ENCODE data around the gene METAP2. TPM values are rescaled to one million over a fixed set of nuclear protein-coding genes. Genes with fewer than 3 reads are reported as not detected.
"Not testable (repeated sequence)": the region's sequence is repeated elsewhere in the genome, so short reads cannot be mapped to it uniquely, and the experiment has no call there.

The METAP2 gene
- total and polyA plus RNA-seq, 4 donors: 61.9 to 100.0 (median 79.8) TPM

DNA sequence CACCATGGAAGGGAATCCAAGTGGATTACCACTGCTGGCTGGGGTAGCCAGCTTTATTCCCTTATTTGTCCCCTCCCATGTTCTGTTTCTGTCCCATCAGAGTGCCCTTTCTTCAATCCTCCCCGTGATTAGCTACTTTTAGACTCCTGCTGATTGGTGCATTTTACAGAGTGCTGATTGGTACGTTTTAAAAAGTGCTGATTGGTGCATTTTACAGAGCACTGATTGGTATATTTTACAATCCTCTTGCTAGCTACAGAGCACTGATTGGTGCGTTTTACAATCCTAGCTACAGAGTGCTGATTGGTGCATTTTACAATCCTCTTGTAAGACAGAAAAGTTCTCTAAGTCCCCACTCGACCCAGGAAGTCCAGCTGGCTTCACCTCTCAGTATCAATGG is 28.9 kb upstream of the METAP2 start:
- not testable (repeated sequence) for H3K27ac ChIP-seq (ENCODE audit: low read depth, low read length); H3K27me3 ChIP-seq (ENCODE audit: control insufficient read depth, insufficient read depth, low read length)
- 86% methylated on average over 1 of the region's 4 CpGs for WGBS (ENCODE audit: insufficient coverage)

GRCh38 chr12:95445884-95446505 is 28.0 kb upstream of the METAP2 start:
- H3K9me3 ChIP-seq (ENCODE audit: control insufficient read depth, insufficient read depth, low read length): no peaks in the 10 kb centered on the region
- no peaks in the 10 kb centered on the region for H3K27me3 ChIP-seq (ENCODE audit: control insufficient read depth, insufficient read depth, low read length)
- H3K4me3 ChIP-seq (ENCODE audit: low read depth, low read length): peak overlapping the region; percentile 4
- no peaks in the 10 kb centered on the region for H3K4me1 ChIP-seq (ENCODE audit: control insufficient read depth, insufficient read depth, low read length)
- no peaks in the 10 kb centered on the region for H3K36me3 ChIP-seq (ENCODE audit: control insufficient read depth, insufficient read depth, low read length)
- H3K27ac ChIP-seq (ENCODE audit: low read depth, low read length): no peak overlapping the region
- no peak for DNase-seq (ENCODE audit: low read depth in 4 of 6, low spot score in 6 of 6)
- whole genome bisulfite sequencing (ENCODE audit: insufficient coverage): 68% methylated on average over 5 of the region's 8 CpGs

More for the DNA sequence above, 28.9 kb upstream of the METAP2 start:
- not testable (repeated sequence) for DNase-seq (ENCODE audit: low read depth in 4 of 6, low spot score in 6 of 6); H3K9me3 ChIP-seq (ENCODE audit: control insufficient read depth, insufficient read depth, low read length); H3K4me3 ChIP-seq (ENCODE audit: low read depth, low read length); H3K36me3 ChIP-seq (ENCODE audit: control insufficient read depth, insufficient read depth, low read length); H3K4me1 ChIP-seq (ENCODE audit: control insufficient read depth, insufficient read depth, low read length)

GRCh38 chr12:95446506-95446900 is 27.4 kb upstream of the METAP2 start:
- Histone ChIP-seq H3K27me3 (ENCODE audit: control insufficient read depth, insufficient read depth, low read length) (no peaks in the 10 kb centered on the region), H3K36me3 (ENCODE audit: control insufficient read depth, insufficient read depth, low read length) (no peaks in the 10 kb centered on the region), H3K4me3 (ENCODE audit: low read depth, low read length) (peak overlapping the region; percentile 4), H3K4me1 (ENCODE audit: control insufficient read depth, insufficient read depth, low read length) (no peaks in the 10 kb centered on the region), H3K27ac (ENCODE audit: low read depth, low read length) (no peak overlapping the region), H3K9me3 (ENCODE audit: control insufficient read depth, insufficient read depth, low read length) (no peaks in the 10 kb centered on the region)
- 11% methylated on average over 22 of the region's 22 CpGs for WGBS (ENCODE audit: insufficient coverage)
- DNase-seq (ENCODE audit: low read depth in 4 of 6, low spot score in 6 of 6): peak in 3 of 6 donors; percentile 4 to 76 (median 48)

- not testable (repeated sequence) for H3K27me3 ChIP-seq (ENCODE audit: control insufficient read depth, insufficient read depth, low read length); H3K4me3 ChIP-seq (ENCODE audit: low read depth, low read length); H3K4me1 ChIP-seq (ENCODE audit: control insufficient read depth, insufficient read depth, low read length); H3K27ac ChIP-seq (ENCODE audit: low read depth, low read length); H3K36me3 ChIP-seq (ENCODE audit: control insufficient read depth, insufficient read depth, low read length); DNase-seq (ENCODE audit: low read depth in 4 of 6, low spot score in 6 of 6); H3K9me3 ChIP-seq (ENCODE audit: control insufficient read depth, insufficient read depth, low read length)
- WGBS (ENCODE audit: insufficient coverage): 100% methylated on average over 1 of the region's 1 CpG
Observed at GRCh38 chr12:95449656-95450055, 24.3 kb upstream of the METAP2 start.

DNA sequence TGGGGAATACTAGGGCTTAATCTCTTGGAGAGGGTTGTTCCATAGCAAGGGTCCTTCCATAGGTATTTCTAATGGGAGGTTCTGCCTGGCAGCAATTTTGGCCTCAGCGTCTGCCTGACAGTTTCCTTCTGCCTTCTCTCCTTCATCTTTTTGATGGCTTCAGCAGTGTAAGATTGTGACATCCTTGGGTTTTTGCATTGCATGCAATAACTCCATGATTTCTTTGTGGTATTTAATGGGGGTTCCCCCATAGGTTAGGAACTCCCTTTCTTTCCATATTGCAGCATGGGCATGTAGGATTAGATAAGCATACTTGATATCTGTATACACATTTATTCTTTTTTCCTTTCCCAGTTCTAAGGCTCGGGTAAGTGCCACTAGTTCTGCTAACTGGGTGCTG is 21.5 kb upstream of the METAP2 start:
- WGBS (ENCODE audit: insufficient coverage): no CpG with 5 or more reads among the region's 2 CpGs

DNA sequence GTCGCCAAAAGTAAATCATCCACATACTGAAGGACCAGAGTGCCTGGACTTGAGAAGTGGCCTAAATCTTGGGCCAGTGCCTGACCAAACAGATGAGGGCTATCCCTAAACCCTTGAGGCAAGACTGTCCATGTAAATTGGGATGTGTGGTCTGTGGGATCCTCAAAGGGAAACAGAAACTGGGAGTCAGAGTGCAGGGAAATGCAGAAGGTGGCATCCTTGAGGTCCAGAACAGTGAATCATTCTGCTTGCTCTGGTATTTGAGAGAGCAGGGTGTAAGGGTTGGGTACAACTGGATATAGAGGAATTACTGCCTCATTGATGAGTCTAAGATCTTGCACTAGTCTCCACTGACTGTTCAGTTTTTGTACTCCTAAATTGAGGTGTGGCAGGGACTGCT is 20.1 kb upstream of the METAP2 start:
- not testable (repeated sequence) for H3K4me1 ChIP-seq (ENCODE audit: control insufficient read depth, insufficient read depth, low read length); H3K4me3 ChIP-seq (ENCODE audit: low read depth, low read length); DNase-seq (ENCODE audit: low read depth in 4 of 6, low spot score in 6 of 6); H3K27ac ChIP-seq (ENCODE audit: low read depth, low read length); H3K27me3 ChIP-seq (ENCODE audit: control insufficient read depth, insufficient read depth, low read length); H3K36me3 ChIP-seq (ENCODE audit: control insufficient read depth, insufficient read depth, low read length); H3K9me3 ChIP-seq (ENCODE audit: control insufficient read depth, insufficient read depth, low read length)
- no CpG with 5 or more reads among the region's 1 CpG for WGBS (ENCODE audit: insufficient coverage)

More for the DNA sequence above, 21.5 kb upstream of the METAP2 start:
- H3K4me3 ChIP-seq (ENCODE audit: low read depth, low read length); H3K36me3 ChIP-seq (ENCODE audit: control insufficient read depth, insufficient read depth, low read length); H3K27ac ChIP-seq (ENCODE audit: low read depth, low read length); H3K27me3 ChIP-seq (ENCODE audit: control insufficient read depth, insufficient read depth, low read length); H3K9me3 ChIP-seq (ENCODE audit: control insufficient read depth, insufficient read depth, low read length); H3K4me1 ChIP-seq (ENCODE audit: control insufficient read depth, insufficient read depth, low read length); DNase-seq (ENCODE audit: low read depth in 4 of 6, low spot score in 6 of 6): not testable (repeated sequence)

DNA sequence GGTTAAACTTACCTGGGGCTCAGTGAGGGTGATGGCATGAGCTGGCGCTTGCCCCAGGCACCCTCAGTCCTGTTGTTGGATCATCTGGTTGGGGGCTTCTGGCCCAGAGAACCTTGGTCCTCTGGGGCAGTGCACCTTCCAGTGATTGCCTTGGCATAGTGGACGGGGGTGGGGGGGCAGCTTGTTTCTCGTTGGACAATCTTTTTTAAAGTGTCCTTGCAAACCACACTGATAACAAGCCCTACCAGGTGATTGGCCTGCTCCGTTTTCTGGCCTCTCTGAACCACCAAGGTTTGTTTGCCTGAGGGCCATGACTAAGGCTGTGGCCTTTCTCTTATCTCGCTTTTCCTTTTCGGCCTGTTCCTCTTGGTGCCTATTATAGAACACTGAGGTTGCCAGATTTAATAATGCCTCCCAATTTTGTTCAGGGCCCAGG is 19.2 kb upstream of the METAP2 start:
- H3K4me1 ChIP-seq (ENCODE audit: control insufficient read depth, insufficient read depth, low read length); H3K4me3 ChIP-seq (ENCODE audit: low read depth, low read length); H3K36me3 ChIP-seq (ENCODE audit: control insufficient read depth, insufficient read depth, low read length); H3K9me3 ChIP-seq (ENCODE audit: control insufficient read depth, insufficient read depth, low read length); DNase-seq (ENCODE audit: low read depth in 4 of 6, low spot score in 6 of 6); H3K27me3 ChIP-seq (ENCODE audit: control insufficient read depth, insufficient read depth, low read length); H3K27ac ChIP-seq (ENCODE audit: low read depth, low read length): not testable (repeated sequence)
- WGBS (ENCODE audit: insufficient coverage): 90% methylated on average over 4 of the region's 6 CpGs

GRCh38 chr12:95457605-95458004 is 16.3 kb upstream of the METAP2 start:
- WGBS (ENCODE audit: insufficient coverage): 79% methylated on average over 8 of the region's 8 CpGs
- H3K4me1 ChIP-seq (ENCODE audit: control insufficient read depth, insufficient read depth, low read length); DNase-seq (ENCODE audit: low read depth in 4 of 6, low spot score in 6 of 6); H3K27ac ChIP-seq (ENCODE audit: low read depth, low read length); H3K9me3 ChIP-seq (ENCODE audit: control insufficient read depth, insufficient read depth, low read length); H3K27me3 ChIP-seq (ENCODE audit: control insufficient read depth, insufficient read depth, low read length); H3K36me3 ChIP-seq (ENCODE audit: control insufficient read depth, insufficient read depth, low read length); H3K4me3 ChIP-seq (ENCODE audit: low read depth, low read length): not testable (repeated sequence)

- no peak for DNase-seq (ENCODE audit: low read depth in 4 of 6, low spot score in 6 of 6)
- Histone ChIP-seq H3K9me3 (ENCODE audit: control insufficient read depth, insufficient read depth, low read length) (peaks cover 6% of the 10 kb centered on the region), H3K27me3 (ENCODE audit: control insufficient read depth, insufficient read depth, low read length) (no peaks in the 10 kb centered on the region), H3K4me3 (ENCODE audit: low read depth, low read length) (no peak overlapping the region), H3K27ac (ENCODE audit: low read depth, low read length) (no peak overlapping the region), H3K36me3 (ENCODE audit: control insufficient read depth, insufficient read depth, low read length) (no peaks in the 10 kb centered on the region), H3K4me1 (ENCODE audit: control insufficient read depth, insufficient read depth, low read length) (no peaks in the 10 kb centered on the region)
- WGBS (ENCODE audit: insufficient coverage): 67% methylated on average over 1 of the region's 2 CpGs
Observed at GRCh38 chr12:95458761-95459160, 15.2 kb upstream of the METAP2 start.

- no peak for DNase-seq (ENCODE audit: low read depth in 4 of 6, low spot score in 6 of 6)
- Histone ChIP-seq H3K4me1 (ENCODE audit: control insufficient read depth, insufficient read depth, low read length) (no peaks in the 10 kb centered on the region), H3K27ac (ENCODE audit: low read depth, low read length) (no peak overlapping the region), H3K4me3 (ENCODE audit: low read depth, low read length) (no peak overlapping the region), H3K9me3 (ENCODE audit: control insufficient read depth, insufficient read depth, low read length) (peaks cover 6% of the 10 kb centered on the region), H3K27me3 (ENCODE audit: control insufficient read depth, insufficient read depth, low read length) (no peaks in the 10 kb centered on the region), H3K36me3 (ENCODE audit: control insufficient read depth, insufficient read depth, low read length) (no peaks in the 10 kb centered on the region)
- 83% methylated on average over 1 of the region's 3 CpGs for WGBS (ENCODE audit: insufficient coverage)
Observed at GRCh38 chr12:95459310-95459709, 14.6 kb upstream of the METAP2 start.

Measured in spinal cord (tissue), 10 donors.